IMR-90 (cell line): ENCODE measurements around the gene OOSP3. TPM values are rescaled to one million over a fixed set of nuclear protein-coding genes. Genes with fewer than 3 reads are reported as not detected.

ENCODE experiments used
- ATAC-seq: fragments of 200-7000 bp; cut with Tn5 transposase; 2 replicates; pipeline ENCODE4 v1.9.1; 2020; ENCODE audit warnings: low read depth, mild to moderate bottlenecking, moderate library complexity
- BruUV-seq: library from RNA; stranded (reverse); fragments of 400-500 nt; replicated peaks from 2 replicates; lab custom pipeline; 2021; lab: Mats Ljungman, UMichigan
- CTCF ChIA-PET: fragments of 300-600 bp; formaldehyde crosslinking; extraction: SDS; loops from one replicate; lab custom pipeline; 2021; ENCODE audit warnings: antibody characterized with exemption; lab: Yijun Ruan, JAX
- POLR2A ChIA-PET: fragments of 300-600 bp; sonication (Branson Sonifier 250); formaldehyde crosslinking; loops from one replicate; lab custom pipeline; 2022; ENCODE audit warnings: antibody characterized with exemption; ENCODE audit not compliant: unreplicated experiment; lab: Charles Lee
- DNase-seq: peaks from one replicate; pipeline ENCODE4 v3.0.0; 2013
- H2AFZ ChIP-seq: replicated peaks from 2 replicates; pipeline ENCODE3; 2013; ENCODE audit warnings: low read length, mild to moderate bottlenecking; ENCODE audit not compliant: poor library complexity
- H2AK5ac ChIP-seq: 2 replicates; pipeline ENCODE4 v1.6.1; 2013; ENCODE audit warnings: low read depth, low read length, inconsistent platforms
- H2AK9ac ChIP-seq: replicated peaks from 2 replicates; pipeline ENCODE3; 2013; ENCODE audit warnings: mild to moderate bottlenecking, low read depth, low read length, moderate library complexity; ENCODE audit not compliant: poor library complexity
- H2BK120ac ChIP-seq: 2 replicates; pipeline ENCODE4 v1.6.1; 2013; ENCODE audit warnings: low read depth, low read length, inconsistent platforms
- H2BK15ac ChIP-seq: 3 replicates; pipeline ENCODE4 v1.6.1; 2013; ENCODE audit warnings: low read depth, low read length, inconsistent platforms
- H2BK20ac ChIP-seq: 2 replicates; pipeline ENCODE4 v1.6.1; 2013; ENCODE audit warnings: low read depth, mild to moderate bottlenecking, inconsistent platforms, low read length, moderate library complexity
- H2BK5ac ChIP-seq: 2 replicates; pipeline ENCODE4 v1.6.1; 2013; ENCODE audit warnings: mild to moderate bottlenecking, low read depth, low read length, inconsistent platforms; ENCODE audit not compliant: poor library complexity, severe bottlenecking
- H3K14ac ChIP-seq: replicated peaks from 2 replicates; pipeline ENCODE4 v1.6.1; 2013; ENCODE audit warnings: low read depth, low read length, inconsistent platforms
- H3K18ac ChIP-seq: 2 replicates; pipeline ENCODE4 v1.6.1; 2013; ENCODE audit warnings: low read depth, low read length, control low read depth
- H3K23ac ChIP-seq: 2 replicates; pipeline ENCODE4 v1.6.1; 2013; ENCODE audit warnings: low read depth, low read length, inconsistent platforms
- H3K27ac ChIP-seq: 2 replicates; pipeline ENCODE4 v1.5.1; 2013; ENCODE audit warnings: mild to moderate bottlenecking, control low read depth, low read length; ENCODE audit not compliant: insufficient read depth
- H3K27me3 ChIP-seq: 2 replicates; pipeline ENCODE4 v1.6.1; 2013; ENCODE audit warnings: low read length; ENCODE audit not compliant: control insufficient read depth, insufficient read depth
- H3K36me3 ChIP-seq: 2 replicates; pipeline ENCODE4 v1.6.1; 2013; ENCODE audit warnings: low read length, mixed read lengths; ENCODE audit not compliant: control insufficient read depth, insufficient read depth
- H3K4ac ChIP-seq: 2 replicates; pipeline ENCODE4 v1.6.1; 2013; ENCODE audit warnings: low read depth, low read length, inconsistent platforms
- H3K4me1 ChIP-seq: 2 replicates; pipeline ENCODE4 v1.6.1; 2013; ENCODE audit warnings: low read length, mixed read lengths; ENCODE audit not compliant: control insufficient read depth, insufficient read depth
- H3K4me2 ChIP-seq: 2 replicates; pipeline ENCODE4 v1.6.1; 2013; ENCODE audit warnings: low read depth, mild to moderate bottlenecking, control low read depth, low read length, moderate library complexity
- H3K4me3 ChIP-seq: 2 replicates; pipeline ENCODE4 v1.5.1; 2013; ENCODE audit warnings: low read depth, mild to moderate bottlenecking, control low read depth, low read length, moderate library complexity; ENCODE audit not compliant: insufficient read depth
- H3K56ac ChIP-seq: 2 replicates; pipeline ENCODE4 v1.6.1; 2013; ENCODE audit warnings: low read length, inconsistent platforms; ENCODE audit not compliant: insufficient read depth; ENCODE audit errors: extremely low read depth
- H3K79me1 ChIP-seq, 2 experiments: 2 replicates each; pipeline ENCODE4 v1.6.1; 2013; ENCODE audit warnings: low read length in 2 of 2, inconsistent platforms in 1 of 2, low read depth in 1 of 2
- H3K9ac ChIP-seq: 2 replicates; pipeline ENCODE4 v1.6.1; 2013; ENCODE audit warnings: low read depth, low read length, control low read depth
- H3K9me1 ChIP-seq: 2 replicates; pipeline ENCODE4 v1.6.1; 2013; ENCODE audit warnings: low read length, inconsistent platforms; ENCODE audit not compliant: insufficient read depth
- H3K9me3 ChIP-seq: 2 replicates; pipeline ENCODE4 v1.6.1; 2013; ENCODE audit warnings: low read length; ENCODE audit not compliant: control insufficient read depth, insufficient read depth
- H4K20me1 ChIP-seq: 2 replicates; pipeline ENCODE4 v1.6.1; 2013; ENCODE audit warnings: low read length, inconsistent platforms; ENCODE audit not compliant: insufficient read depth
- H4K5ac ChIP-seq: 2 replicates; pipeline ENCODE4 v1.6.1; 2013; ENCODE audit warnings: mild to moderate bottlenecking, low read depth, low read length, control low read depth
- H4K8ac ChIP-seq, 2 experiments: 2 replicates each; pipeline ENCODE4 v1.6.1; 2013; ENCODE audit warnings: low read depth in 2 of 2, low read length in 2 of 2, control low read depth in 1 of 2, inconsistent platforms in 1 of 2
- H4K91ac ChIP-seq: 2 replicates; pipeline ENCODE4 v1.6.1; 2013; ENCODE audit warnings: low read depth, low read length, inconsistent platforms; ENCODE audit not compliant: insufficient read depth
- CEBPB ChIP-seq: IDR thresholded peaks from 2 replicates; pipeline ENCODE4 v1.6.1; 2012; ENCODE audit warnings: low read depth, low read length, improper control_type of control experiment
- CHD1 ChIP-seq: IDR thresholded peaks from 2 replicates; pipeline ENCODE4 v1.6.1; 2012; ENCODE audit warnings: low read depth, low read length, improper control_type of control experiment
- CTCF ChIP-seq: conservative IDR thresholded peaks from 2 replicates; pipeline ENCODE4 v1.5.1; 2012; ENCODE audit warnings: mild to moderate bottlenecking, low read depth, low read length, improper control_type of control experiment
- FOS ChIP-seq: fragments of 150-350 bp; IDR thresholded peaks from 2 replicates; pipeline ENCODE4 v1.6.1; 2016; ENCODE audit warnings: low read depth, low read length
- MAFK ChIP-seq: IDR thresholded peaks from 2 replicates; pipeline ENCODE4 v1.6.1; 2012; ENCODE audit warnings: low read depth, low read length, improper control_type of control experiment
- MAZ ChIP-seq: IDR thresholded peaks from 2 replicates; pipeline ENCODE4 v1.6.1; 2012; ENCODE audit warnings: low read depth, mild to moderate bottlenecking, low read length, improper control_type of control experiment, moderate library complexity, borderline replicate concordance
- MXI1 ChIP-seq: IDR thresholded peaks from 2 replicates; pipeline ENCODE4 v1.6.1; 2012; ENCODE audit warnings: low read depth, mild to moderate bottlenecking, low read length, moderate library complexity, borderline replicate concordance
- RFX5 ChIP-seq: IDR thresholded peaks from 2 replicates; pipeline ENCODE4 v1.8.0; 2012; ENCODE audit warnings: low read depth, mild to moderate bottlenecking, low read length, moderate library complexity
- SMC3 ChIP-seq: fragments of 150-350 bp; IDR thresholded peaks from 2 replicates; pipeline ENCODE4 v1.6.1; 2016; ENCODE audit warnings: low read depth, mild to moderate bottlenecking, antibody characterized with exemption, low read length, moderate library complexity
- WGBS, 2 experiments: methylation state at CpG; one replicate each; pipeline versions ENCODE4 v1.1.5 to v1.1.7; 2013; ENCODE audit warnings: missing lambda C conversion rate in 2 of 2; ENCODE audit not compliant: insufficient read length in 1 of 2; ENCODE audit errors: extremely low coverage in 2 of 2; 5-methylcytosine and 5-hydroxymethylcytosine counted together
- dilution Hi-C: fragments of 300-500 bp; cut with HindIII; formaldehyde crosslinking; loops from one replicate; pipeline ENCODE4 v1.14.3; 2018; ENCODE audit warnings: low sequenced_read_pairs; ENCODE audit not compliant: unreplicated experiment
- in situ Hi-C: fragments of 300-500 bp; cut with MboI; formaldehyde crosslinking; loops from 3 replicates; pipeline ENCODE4 v1.14.3; 2019; ENCODE audit warnings: low sequenced_read_pairs, inconsistent platforms, mixed read lengths
- intact Hi-C: fragments of 100-400 bp; cut with micrococcal nuclease; formaldehyde crosslinking; loops from 2 replicates; pipeline ENCODE4 v1.10.0; 2022
- polyA plus RNA-seq, 3 experiments: library from polyadenylated mRNA; depleted of rRNA; stranded (reverse); fragments of >200 nt; gene quantifications; 2 replicates each; pipeline ENCODE4 v1.2.3, GENCODE V29; 2012; ENCODE audit warnings: low replicate concordance in 1 of 3
- total RNA-seq: library from RNA; depleted of rRNA; stranded (reverse); fragments of >200 nt; gene quantifications from 2 replicates; pipeline ENCODE4 v1.2.3, GENCODE V29; 2012
- TF ChIP-seq, protein P1 (sequence below): fragments of 150-350 bp; IDR thresholded peaks from 2 replicates; pipeline ENCODE4 v1.6.1; 2016; ENCODE audit warnings: low read depth, mild to moderate bottlenecking, low read length, moderate library complexity, borderline replicate concordance

OOSP3 gene
- total and polyA plus RNA-seq, 2 of the 4 experiments (the other 2 are of a cell fraction) = not detected

- dilution Hi-C loops (no loop called here), intact Hi-C loops (no loop called here), in situ Hi-C loops (loop anchor here (25.0 kb wide), 1 partner anchor 340 kb away; the partner anchor contains the start of gene MS4A6A)
- H2AK9ac ChIP-seq = no peak overlapping the region
- BruUV-seq = no TSS peak
- no peak overlapping the region for H2BK120ac ChIP-seq
- 13% methylated on average over 1 of the region's 3 CpGs; no CpG with 5 or more reads in 1 of the 2 experiments for WGBS, 2 experiments
- H3K4me1 ChIP-seq = no peaks in the 10 kb centered on the region
- no peak overlapping the region for H3K4me3 ChIP-seq
- no peak overlapping the region for H3K27ac ChIP-seq
- H2AFZ ChIP-seq = no peak overlapping the region
- no peak overlapping the region for H3K23ac ChIP-seq
- no peak overlapping the region for H3K4me2 ChIP-seq
- H3K79me1 ChIP-seq = no peaks in the 10 kb centered on the region
- H2BK15ac ChIP-seq = no peak overlapping the region
- no peak overlapping the region for H4K5ac ChIP-seq
- no peak overlapping the region for H2AK5ac ChIP-seq
- H3K27me3 ChIP-seq = no peaks in the 10 kb centered on the region; the same call in 1 of the 2 replicates
- DNase-seq (no peak), ATAC-seq (no peak)
- no peaks in the 10 kb centered on the region for H3K9me3 ChIP-seq
- H3K14ac ChIP-seq = no peak overlapping the region
- POLR2A ChIA-PET = no interaction called here
- H4K20me1 ChIP-seq = no peaks in the 10 kb centered on the region
- no peaks in the 10 kb centered on the region for H3K9me1 ChIP-seq
- H2BK20ac ChIP-seq = no peak overlapping the region
- CTCF ChIA-PET = no interaction called here
- no peaks in the 10 kb centered on the region for H3K36me3 ChIP-seq
- H2BK5ac ChIP-seq = no peak overlapping the region
- no peak overlapping the region for H3K4ac ChIP-seq
- H4K91ac ChIP-seq = no peak overlapping the region
- no peak overlapping the region for H3K9ac ChIP-seq
- TF ChIP-seq RFX5 (no peak), SMC3 (no peak), CEBPB (no peak), MXI1 (no peak), CHD1 (no peak), FOS (no peak), CTCF (no peak), MAZ (no peak), MAFK (no peak)
- TF ChIP-seq, protein P1, sequence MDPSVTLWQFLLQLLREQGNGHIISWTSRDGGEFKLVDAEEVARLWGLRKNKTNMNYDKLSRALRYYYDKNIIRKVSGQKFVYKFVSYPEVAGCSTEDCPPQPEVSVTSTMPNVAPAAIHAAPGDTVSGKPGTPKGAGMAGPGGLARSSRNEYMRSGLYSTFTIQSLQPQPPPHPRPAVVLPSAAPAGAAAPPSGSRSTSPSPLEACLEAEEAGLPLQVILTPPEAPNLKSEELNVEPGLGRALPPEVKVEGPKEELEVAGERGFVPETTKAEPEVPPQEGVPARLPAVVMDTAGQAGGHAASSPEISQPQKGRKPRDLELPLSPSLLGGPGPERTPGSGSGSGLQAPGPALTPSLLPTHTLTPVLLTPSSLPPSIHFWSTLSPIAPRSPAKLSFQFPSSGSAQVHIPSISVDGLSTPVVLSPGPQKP = no peak
- no peak overlapping the region for H4K8ac ChIP-seq
- no peak overlapping the region for H3K18ac ChIP-seq
- H3K56ac ChIP-seq = no peak overlapping the region
Measured at GRCh38 chr11:59847626-59848025, 31.0 kb upstream of the OOSP3 start.
